Gastroesophageal sphincter (tissue), 4 donors: ENCODE measurements around the gene COA7. TPM values are rescaled to one million over a fixed set of nuclear protein-coding genes. Genes with fewer than 3 reads are reported as not detected.

ENCODE experiments used
- ATAC-seq: fragments of 150-250 bp; one replicate; pipeline ENCODE4 v1.9.1; 2016; ENCODE audit warnings: mild to moderate bottlenecking, moderate library complexity
- H3K27ac ChIP-seq, 4 donors: fragments of 200-600 bp; sonication (generic) in 3 of 4; 1 replicate in 3 of 4; 2 replicates in 1 of 4; pipeline ENCODE4 v1.5.1; 2016 to 2019
- H3K27me3 ChIP-seq: fragments of 200-600 bp; sonication (generic); one replicate; pipeline ENCODE4 v1.5.1; 2019
- H3K36me3 ChIP-seq, 2 donors: fragments of 200-600 bp; sonication (generic); one replicate each; pipeline ENCODE4 v1.5.1; 2019; ENCODE audit warnings: control low read depth in 1 of 2
- H3K4me1 ChIP-seq, 3 donors: fragments of 200-600 bp; sonication (generic); 1 replicate in 2 of 3; 2 replicates in 1 of 3; pipeline ENCODE4 v1.5.1; 2016 to 2019; ENCODE audit warnings: control low read depth in 2 of 3
- H3K4me3 ChIP-seq, 2 donors: fragments of 200-600 bp; sonication (generic); one replicate each; pipeline ENCODE4 v1.5.1; 2019; ENCODE audit warnings: mild to moderate bottlenecking in 1 of 2, moderate library complexity in 1 of 2
- H3K9me3 ChIP-seq, 3 donors: fragments of 200-600 bp; sonication (generic); one replicate each; pipeline ENCODE4 v1.5.1; 2017 to 2019; ENCODE audit warnings: control low read depth in 2 of 3
- CTCF ChIP-seq, 4 experiments: fragments of 200-600 bp in 2 of 4; fragments of 450-650 bp in 2 of 4; sonication (generic) in 1 of 4; IDR thresholded peaks; one replicate each; pipeline ENCODE4 v1.5.1; 2017 to 2019; ENCODE audit warnings: antibody characterized with exemption in 4 of 4, mild to moderate bottlenecking in 2 of 4, moderate library complexity in 2 of 4
- EP300 ChIP-seq: sonication (generic); formaldehyde crosslinking; IDR thresholded peaks from one replicate; pipeline ENCODE4 v1.6.1; 2017; ENCODE audit warnings: antibody characterized with exemption, mild to moderate bottlenecking
- POLR2A ChIP-seq, 2 donors: fragments of 450-650 bp; IDR thresholded peaks; one replicate each; pipeline ENCODE4 v1.6.1; 2017; ENCODE audit warnings: antibody characterized with exemption in 2 of 2, mild to moderate bottlenecking in 2 of 2, moderate library complexity in 1 of 2
- POLR2AphosphoS5 ChIP-seq: sonication (generic); formaldehyde crosslinking; IDR thresholded peaks from one replicate; pipeline ENCODE4 v1.6.1; 2017; ENCODE audit warnings: antibody characterized with exemption
- WGBS, 2 donors: methylation state at CpG; one replicate each; pipeline ENCODE4 v1.1.5; 2018; ENCODE audit warnings: low coverage in 1 of 2; 5-methylcytosine and 5-hydroxymethylcytosine counted together
- total RNA-seq, 4 donors: library from RNA; depleted of rRNA; stranded (reverse); fragments of >200 nt; gene quantifications; one replicate each; pipeline ENCODE4 v1.1.0, GENCODE V29; 2016

COA7 gene
- total RNA-seq, 4 donors from 2014 or later = 7.7 to 9.6 (median 9.0) TPM

GRCh38 chr1:52662645-52663313 lies 35.4 kb downstream of the COA7 start:
- H3K9me3 ChIP-seq = no peaks in the 10 kb centered on the region
- TF ChIP-seq CTCF (IDR thresholded peaks at IDR 0.05) = no peak
- no peak for TF ChIP-seq POLR2A (IDR thresholded peaks at IDR 0.05)
- no peak for TF ChIP-seq POLR2AphosphoS5
- TF ChIP-seq EP300 = no peak
- H3K36me3 ChIP-seq = no peaks in the 10 kb centered on the region
- 24% methylated on average over 7 to 13 of the region's 13 CpGs for WGBS, 2 donors
- no peaks in the 10 kb centered on the region for H3K4me1 ChIP-seq
- no peak overlapping the region for H3K27ac ChIP-seq
- H3K27me3 ChIP-seq = peaks cover 7% of the 10 kb centered on the region
- ATAC-seq = no peak
- H3K4me3 ChIP-seq = no peak overlapping the region

GRCh38 chr1:52660807-52661206 lies 37.3 kb downstream of the COA7 start:
- Histone ChIP-seq H3K4me1 (no peaks in the 10 kb centered on the region), H3K27me3 (no peaks in the 10 kb centered on the region), H3K27ac (no peak overlapping the region), H3K4me3 (no peak overlapping the region), H3K36me3 (no peaks in the 10 kb centered on the region), H3K9me3 (no peaks in the 10 kb centered on the region)
- TF ChIP-seq POLR2AphosphoS5 (no peak), CTCF (IDR thresholded peaks at IDR 0.05) (no peak), POLR2A (IDR thresholded peaks at IDR 0.05) (no peak), EP300 (no peak)
- no peak for ATAC-seq
- WGBS, 2 donors = 63 to 67% methylated on average over 3 of the region's 3 CpGs

GRCh38 chr1:52659851-52660596 lies 38.1 kb downstream of the COA7 start:
- TF ChIP-seq POLR2A (IDR thresholded peaks at IDR 0.05) = no peak
- TF ChIP-seq CTCF (IDR thresholded peaks at IDR 0.05) = no peak
- TF ChIP-seq POLR2AphosphoS5 = no peak
- no peak for TF ChIP-seq EP300
- Histone ChIP-seq H3K36me3 (no peaks in the 10 kb centered on the region), H3K27me3 (no peaks in the 10 kb centered on the region), H3K4me3 (no peak overlapping the region), H3K9me3 (no peaks in the 10 kb centered on the region), H3K27ac (no peak overlapping the region), H3K4me1 (no peaks in the 10 kb centered on the region)
- ATAC-seq = no peak
- 35 to 66% methylated on average over 3 to 6 of the region's 13 CpGs for WGBS, 2 donors

- no peak overlapping the region for H3K4me3 ChIP-seq
- no peak overlapping the region for H3K27ac ChIP-seq
- H3K36me3 ChIP-seq = no peaks in the 10 kb centered on the region
- no peak for ATAC-seq
- H3K4me1 ChIP-seq = no peaks in the 10 kb centered on the region
- WGBS, 2 donors = 86 to 95% methylated on average over 2 of the region's 3 CpGs
- no peaks in the 10 kb centered on the region for H3K27me3 ChIP-seq
- no peaks in the 10 kb centered on the region for H3K9me3 ChIP-seq
- TF ChIP-seq POLR2A (IDR thresholded peaks at IDR 0.05) (no peak), EP300 (no peak)
Measured at GRCh38 chr1:52659356-52659755, 38.8 kb downstream of the COA7 start.

- no CpG with 5 or more reads among the region's 1 CpG for WGBS, 2 donors
- ATAC-seq = no peak
- Histone ChIP-seq H3K9me3 (no peaks in the 10 kb centered on the region), H3K27ac (no peak overlapping the region), H3K4me1 (no peaks in the 10 kb centered on the region), H3K36me3 (no peaks in the 10 kb centered on the region), H3K27me3 (no peaks in the 10 kb centered on the region), H3K4me3 (no peak overlapping the region)
- no peak for TF ChIP-seq CTCF (IDR thresholded peaks at IDR 0.05)
- no peak for TF ChIP-seq POLR2AphosphoS5
- TF ChIP-seq POLR2A (IDR thresholded peaks at IDR 0.05) = no peak
- no peak for TF ChIP-seq EP300
Measured at GRCh38 chr1:52658795-52659194, 39.4 kb downstream of the COA7 start.
